K562 (cell line): ENCODE results near the gene BCAS3. TPM values are rescaled to one million over a fixed set of nuclear protein-coding genes. Genes with fewer than 3 reads are reported as not detected.
A peak's percentile ranks its signal among the peaks of the same experiment; 100 is the strongest.

ENCODE experiments used
- ATAC-seq: fragments of 200-7000 bp; cut with Tn5 transposase; 3 replicates; pipeline ENCODE4 v1.9.1; 2020; ENCODE audit warnings: moderate library complexity
- BruUV-seq: library from RNA; stranded (reverse); fragments of 400-500 nt; replicated peaks from 2 replicates; lab custom pipeline; 2021; lab: Mats Ljungman, UMichigan
- CTCF ChIA-PET: fragments of 300-600 bp; formaldehyde crosslinking; extraction: SDS; loops from one replicate; lab custom pipeline; 2021; ENCODE audit warnings: low intra/inter-chr PET ratio; lab: Yijun Ruan, JAX
- POLR2A ChIA-PET: fragments of 300-600, 350-650 bp; sonication (Branson Sonifier 250); formaldehyde crosslinking; extraction: SDS; loops from one replicate; lab custom pipeline; 2021; ENCODE audit warnings: antibody characterized with exemption, inconsistent platforms; lab: Yijun Ruan, JAX
- DNase-seq, 4 experiments: peaks; one replicate each; pipeline versions ENCODE4 v3.0.0 to v3.0.0-alpha.2; 2011 to 2018; ENCODE audit warnings: low spot score in 3 of 4, mixed read lengths in 3 of 4; ENCODE audit errors: extremely low read depth in 1 of 4
- FAIRE-seq: peaks from 2 replicates; lab custom pipeline; 2011; peaks lifted over from hg19 to GRCh38; lab: Jason Lieb, UNC
- H2AFZ ChIP-seq: 2 replicates; pipeline ENCODE4 v1.6.0; 2011; ENCODE audit warnings: low read depth, low read length, control low read depth, inconsistent platforms
- H3K27ac ChIP-seq: fragments of 200-600 bp; 3 replicates; pipeline ENCODE4 v1.8.0; 2011; ENCODE audit warnings: low read depth, mild to moderate bottlenecking, control low read depth, inconsistent platforms, low read length, moderate library complexity, mixed read lengths; ENCODE audit errors: extremely low read depth
- H3K27me3 ChIP-seq, 2 experiments: fragments of 300-600 bp in 1 of 2; 2 replicates in 1 of 2; 3 replicates in 1 of 2; pipeline versions ENCODE4 v1.6.0 to v1.8.0; 2011; ENCODE audit warnings: inconsistent platforms in 2 of 2, low read length in 2 of 2, mild to moderate bottlenecking in 1 of 2, mixed read lengths in 1 of 2, moderate library complexity in 1 of 2; ENCODE audit not compliant: control insufficient read depth in 2 of 2, insufficient read depth in 2 of 2
- H3K36me3 ChIP-seq: fragments of 300-600 bp; 3 replicates; pipeline ENCODE4 v1.8.0; 2011; ENCODE audit warnings: mild to moderate bottlenecking, low read length, inconsistent platforms; ENCODE audit not compliant: control insufficient read depth, insufficient read depth
- H3K4me1 ChIP-seq, 2 experiments: fragments of 200-600 bp in 1 of 2; replicated peaks in 1 of 2; 2 replicates in 1 of 2; 3 replicates in 1 of 2; pipeline versions ENCODE4 v1.5.1 to v1.8.0; 2011; ENCODE audit warnings: inconsistent platforms in 2 of 2, low read length in 2 of 2, mild to moderate bottlenecking in 1 of 2, mixed read lengths in 1 of 2, moderate library complexity in 1 of 2; ENCODE audit not compliant: control insufficient read depth in 2 of 2, insufficient read depth in 2 of 2
- H3K4me2 ChIP-seq: 2 replicates; pipeline ENCODE4 v1.6.1; 2011; ENCODE audit warnings: low read length, control low read depth, inconsistent platforms, mixed read lengths; ENCODE audit not compliant: insufficient read depth
- H3K4me3 ChIP-seq: fragments of 200-600 bp; sonication (generic), shearing (Covaris generic); 2 replicates; pipeline ENCODE4 v1.5.1; 2016; ENCODE audit warnings: control low read depth, inconsistent platforms
- H3K79me2 ChIP-seq: fragments of 200-600 bp; 3 replicates; pipeline ENCODE4 v1.8.0; 2011; ENCODE audit warnings: low read length, inconsistent platforms; ENCODE audit not compliant: control insufficient read depth, insufficient read depth
- H3K9ac ChIP-seq, 2 experiments: 2 replicates each; pipeline versions ENCODE4 v1.6.0 to v1.6.1; 2011; ENCODE audit warnings: low read depth in 2 of 2, low read length in 2 of 2, control low read depth in 1 of 2, inconsistent platforms in 1 of 2, mild to moderate bottlenecking in 1 of 2, mixed read lengths in 1 of 2; ENCODE audit not compliant: insufficient read depth in 1 of 2
- H3K9me1 ChIP-seq: one replicate; pipeline ENCODE4 v1.6.0; 2011; ENCODE audit warnings: inconsistent platforms, mild to moderate bottlenecking, low read length, moderate library complexity; ENCODE audit not compliant: control insufficient read depth, insufficient read depth
- H3K9me3 ChIP-seq: replicated peaks from 2 replicates; pipeline ENCODE4 v1.5.1; 2011; ENCODE audit warnings: low read depth, low read length, inconsistent platforms; ENCODE audit not compliant: control insufficient read depth, insufficient read depth
- H4K20me1 ChIP-seq: replicated peaks from 2 replicates; pipeline ENCODE4 v1.6.1; 2011; ENCODE audit warnings: low read length, inconsistent platforms, mixed read lengths; ENCODE audit not compliant: control insufficient read depth, insufficient read depth
- NFIC ChIP-seq: fragments of 450-650 bp; IDR thresholded peaks from 2 replicates; pipeline ENCODE4 v1.6.1; 2017; ENCODE audit warnings: mild to moderate bottlenecking, inconsistent platforms
- SIN3B ChIP-seq: fragments of 450-650 bp; IDR thresholded peaks from 2 replicates; pipeline ENCODE4 v1.6.1; 2017; ENCODE audit warnings: low read depth, mild to moderate bottlenecking, moderate library complexity
- SMARCC2 ChIP-seq: fragments of 450-650 bp; IDR thresholded peaks from 2 replicates; pipeline ENCODE4 v1.6.1; 2017; ENCODE audit warnings: antibody characterized with exemption, moderate library complexity, mild to moderate bottlenecking, low read depth
- ZNF347 ChIP-seq: fragments of 450-650 bp; formaldehyde crosslinking; IDR thresholded peaks from 2 replicates; pipeline ENCODE4 v1.4.0; 2020; ENCODE audit warnings: low read depth, mild to moderate bottlenecking, moderate library complexity
- WGBS: fragments of 100-300 bp; shearing (Covaris generic); methylation state at CpG from one replicate; pipeline ENCODE4 v1.1.6; 2016; ENCODE audit warnings: low coverage, mixed read lengths; ENCODE audit not compliant: insufficient coverage; ENCODE audit errors: missing lambda C conversion rate; 5-methylcytosine and 5-hydroxymethylcytosine counted together
- in situ Hi-C: fragments of 300-500 bp; cut with MboI; formaldehyde crosslinking; loops from 4 replicates; pipeline ENCODE4 v1.15.0; 2018; ENCODE audit warnings: inconsistent platforms, mixed read lengths
- intact Hi-C: fragments of 100-400 bp; cut with micrococcal nuclease; formaldehyde crosslinking; loops from 2 replicates; pipeline ENCODE4 v1.14.2; 2022
- polyA plus RNA-seq, 8 experiments: library from polyadenylated mRNA; depleted of rRNA in 4 of 8; stranded (reverse) in 5 of 8; unstranded in 3 of 8; fragments of >200 nt; fragmentation: Nextera tagmentation in 2 of 8; fragmentation: Illumina TruSeq in 1 of 8; extraction: Ambion mirVana in 2 of 8; extraction: Trizol in 1 of 8; gene quantifications; 2 replicates each; pipeline versions ENCODE4 v1.2.1 to v1.2.3, GENCODE V29; 2011 to 2014; ENCODE audit warnings: inconsistent platforms in 1 of 8, missing spikeins in 1 of 8
- total RNA-seq, 7 experiments: library from RNA; depleted of rRNA in 6 of 7; stranded (reverse); fragments of >200 nt in 6 of 7; fragmentation: Illumina TruSeq in 2 of 7; extraction: Trizol in 2 of 7; gene quantifications; 2 replicates each; pipeline versions ENCODE4 v1.2.1 to v1.2.3, GENCODE V29; 2011 to 2021; ENCODE audit warnings: low replicate concordance in 1 of 7
- TF ChIP-seq, protein P1 (sequence below): fragments of 250-450 bp; sonication (Bioruptor Pico); IDR thresholded peaks from 2 replicates; pipeline ENCODE4 v1.5.0; 2022; ENCODE audit warnings: mild to moderate bottlenecking
- TF ChIP-seq, protein P2 (sequence below): sonication (generic); formaldehyde crosslinking; IDR thresholded peaks from 2 replicates; pipeline ENCODE4 v1.4.0; 2020; ENCODE audit warnings: mild to moderate bottlenecking, missing genetic modification reagents

The BCAS3 gene
- total and polyA plus RNA-seq, 9 of the 15 experiments (the other 6 are each of a cell fraction or from before 2014, with no cell fraction given) = 1.9 to 5.5 (median 3.5) TPM

DNA sequence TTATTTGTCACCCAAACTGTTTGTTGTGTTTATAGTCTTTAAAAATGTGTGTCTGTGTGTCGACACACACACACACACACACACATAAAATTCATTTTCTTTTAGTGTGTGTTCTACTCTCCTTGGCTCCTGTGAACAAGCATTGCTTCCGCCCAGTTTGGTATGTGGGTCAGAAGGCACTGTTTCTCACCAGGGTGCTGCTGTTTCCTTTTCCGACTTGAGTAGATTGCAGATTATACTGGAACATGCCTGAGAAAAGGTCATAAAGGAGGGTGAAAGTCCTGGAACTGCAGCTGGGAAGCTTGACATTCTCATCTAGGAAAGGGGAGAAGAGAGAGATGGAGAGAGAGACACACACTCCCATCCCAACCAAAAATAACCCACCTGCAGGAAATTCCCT lies 330.3 kb downstream of the BCAS3 start (continued):
- no peak for TF ChIP-seq SMARCC2

DNA sequence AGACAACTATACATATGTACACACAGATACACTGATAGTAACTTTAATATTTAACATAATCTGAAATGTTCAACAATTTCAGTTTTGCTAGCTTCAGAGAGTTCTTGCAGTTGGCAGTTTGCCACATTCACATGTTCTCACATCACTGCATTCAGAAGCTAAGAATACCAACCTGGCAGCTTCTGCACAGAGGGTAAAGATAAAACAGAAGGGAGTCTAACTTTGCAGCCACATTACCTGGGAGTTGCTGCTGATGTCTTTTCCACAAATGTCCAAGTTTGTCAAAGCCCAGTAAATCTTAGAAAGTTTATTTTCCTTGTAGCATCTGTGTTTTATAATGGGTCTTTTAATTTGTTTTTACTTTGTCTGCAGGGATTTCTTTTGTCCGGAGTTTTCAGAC lies 332.0 kb downstream of the BCAS3 start:
- H3K27me3 ChIP-seq = no peaks in the 10 kb centered on the region; a peak in 1 of 5 replicates
- 0% methylated on average over 1 of the region's 1 CpG for WGBS
- H4K20me1 ChIP-seq = no peaks in the 10 kb centered on the region
- ChIA-PET CTCF (no interaction called here), POLR2A (no interaction called here)
- no peak overlapping the region for H3K4me2 ChIP-seq
- BruUV-seq = no TSS peak
- H3K36me3 ChIP-seq = no peaks in the 10 kb centered on the region
- in situ Hi-C loops (no loop called here), intact Hi-C loops (no loop called here)
- no peaks in the 10 kb centered on the region for H3K9me1 ChIP-seq
- H3K4me3 ChIP-seq = no peak overlapping the region
- FAIRE-seq (no peak), DNase-seq (no peak), ATAC-seq (no peak)
- H3K4me1 ChIP-seq = no peaks in the 10 kb centered on the region
- H3K79me2 ChIP-seq = no peaks in the 10 kb centered on the region
- TF ChIP-seq SIN3B = no peak
- TF ChIP-seq NFIC = peak; percentile 38
- TF ChIP-seq, protein P1, sequence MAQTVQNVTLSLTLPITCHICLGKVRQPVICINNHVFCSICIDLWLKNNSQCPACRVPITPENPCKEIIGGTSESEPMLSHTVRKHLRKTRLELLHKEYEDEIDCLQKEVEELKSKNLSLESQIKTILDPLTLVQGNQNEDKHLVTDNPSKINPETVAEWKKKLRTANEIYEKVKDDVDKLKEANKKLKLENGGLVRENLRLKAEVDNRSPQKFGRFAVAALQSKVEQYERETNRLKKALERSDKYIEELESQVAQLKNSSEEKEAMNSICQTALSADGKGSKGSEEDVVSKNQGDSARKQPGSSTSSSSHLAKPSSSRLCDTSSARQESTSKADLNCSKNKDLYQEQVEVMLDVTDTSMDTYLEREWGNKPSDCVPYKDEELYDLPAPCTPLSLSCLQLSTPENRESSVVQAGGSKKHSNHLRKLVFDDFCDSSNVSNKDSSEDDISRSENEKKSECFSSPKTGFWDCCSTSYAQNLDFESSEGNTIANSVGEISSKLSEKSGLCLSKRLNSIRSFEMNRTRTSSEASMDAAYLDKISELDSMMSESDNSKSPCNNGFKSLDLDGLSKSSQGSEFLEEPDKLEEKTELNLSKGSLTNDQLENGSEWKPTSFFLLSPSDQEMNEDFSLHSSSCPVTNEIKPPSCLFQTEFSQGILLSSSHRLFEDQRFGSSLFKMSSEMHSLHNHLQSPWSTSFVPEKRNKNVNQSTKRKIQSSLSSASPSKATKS (CRISPR knock-in tag) = no peak
- TF ChIP-seq, protein P2, sequence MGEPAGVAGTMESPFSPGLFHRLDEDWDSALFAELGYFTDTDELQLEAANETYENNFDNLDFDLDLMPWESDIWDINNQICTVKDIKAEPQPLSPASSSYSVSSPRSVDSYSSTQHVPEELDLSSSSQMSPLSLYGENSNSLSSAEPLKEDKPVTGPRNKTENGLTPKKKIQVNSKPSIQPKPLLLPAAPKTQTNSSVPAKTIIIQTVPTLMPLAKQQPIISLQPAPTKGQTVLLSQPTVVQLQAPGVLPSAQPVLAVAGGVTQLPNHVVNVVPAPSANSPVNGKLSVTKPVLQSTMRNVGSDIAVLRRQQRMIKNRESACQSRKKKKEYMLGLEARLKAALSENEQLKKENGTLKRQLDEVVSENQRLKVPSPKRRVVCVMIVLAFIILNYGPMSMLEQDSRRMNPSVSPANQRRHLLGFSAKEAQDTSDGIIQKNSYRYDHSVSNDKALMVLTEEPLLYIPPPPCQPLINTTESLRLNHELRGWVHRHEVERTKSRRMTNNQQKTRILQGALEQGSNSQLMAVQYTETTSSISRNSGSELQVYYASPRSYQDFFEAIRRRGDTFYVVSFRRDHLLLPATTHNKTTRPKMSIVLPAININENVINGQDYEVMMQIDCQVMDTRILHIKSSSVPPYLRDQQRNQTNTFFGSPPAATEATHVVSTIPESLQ (CRISPR knock-in tag) = no peak
- no peak for TF ChIP-seq ZNF347
- no peak overlapping the region for H3K27ac ChIP-seq
- H3K9ac ChIP-seq = no peak overlapping the region
- H3K9me3 ChIP-seq = no peaks in the 10 kb centered on the region
- no peak overlapping the region for H2AFZ ChIP-seq
